OCI-LY7 (cell line): ENCODE data around the gene BTG2. TPM values are rescaled to one million over a fixed set of nuclear protein-coding genes. Genes with fewer than 3 reads are reported as not detected.
"Not testable (repeated sequence)": the region's sequence is repeated elsewhere in the genome, so short reads cannot be mapped to it uniquely, and the experiment has no call there.

Source experiments
- Bru-seq: library from RNA; stranded (reverse); fragments of 400-500 nt; gene quantifications from one replicate; lab custom pipeline; 2021; lab: Mats Ljungman, UMichigan
- BruChase-seq, 2 experiments: library from RNA; stranded (reverse); fragments of 400-500 nt; gene quantifications; one replicate each; lab custom pipeline; 2021; lab: Mats Ljungman, UMichigan
- BruUV-seq: library from RNA; stranded (reverse); fragments of 400-500 nt; replicated peaks from 2 replicates; lab custom pipeline; 2021; lab: Mats Ljungman, UMichigan
- CTCF ChIA-PET: fragments of 300-600 bp; sonication (Branson Sonifier 250); formaldehyde crosslinking; loops from one replicate; lab custom pipeline; 2022; ENCODE audit warnings: antibody characterized with exemption; ENCODE audit not compliant: unreplicated experiment; lab: Charles Lee
- POLR2A ChIA-PET: fragments of 300-600 bp; sonication (Branson Sonifier 250); formaldehyde crosslinking; loops from one replicate; lab custom pipeline; 2022; ENCODE audit warnings: antibody characterized with exemption; lab: Charles Lee
- DNase-seq: peaks from one replicate; pipeline ENCODE4 v3.0.0-alpha.2; 2015; ENCODE audit warnings: low spot score
- H2AFZ ChIP-seq: fragments of 200-600 bp; sonication (generic), shearing (Covaris generic); 2 replicates; pipeline ENCODE4 v1.6.1; 2014; ENCODE audit warnings: mild to moderate bottlenecking, antibody characterized with exemption, low read length, moderate library complexity
- H3K27ac ChIP-seq: fragments of 200-600 bp; sonication (generic); 2 replicates; pipeline ENCODE4 v1.5.1; 2014; ENCODE audit warnings: mixed run types, low read depth, mild to moderate bottlenecking, moderate library complexity, low read length, inconsistent platforms; ENCODE audit not compliant: poor library complexity, severe bottlenecking
- H3K36me3 ChIP-seq: fragments of 200-600 bp; sonication (generic); 2 replicates; pipeline ENCODE4 v1.6.1; 2014; ENCODE audit warnings: mild to moderate bottlenecking, antibody characterized with exemption, low read length, moderate library complexity, mixed read lengths; ENCODE audit not compliant: insufficient read depth
- H3K4me1 ChIP-seq: fragments of 200-600 bp; sonication (generic); 2 replicates; pipeline ENCODE4 v1.5.1; 2014; ENCODE audit warnings: mild to moderate bottlenecking, low read length; ENCODE audit not compliant: insufficient read depth, poor library complexity, severe bottlenecking
- H3K4me2 ChIP-seq: fragments of 200-600 bp; sonication (generic); 2 replicates; pipeline ENCODE4 v1.6.1; 2014; ENCODE audit warnings: mild to moderate bottlenecking, low read length
- H3K4me3 ChIP-seq: fragments of 200-600 bp; sonication (generic); 2 replicates; pipeline ENCODE4 v1.5.1; 2014; ENCODE audit warnings: mild to moderate bottlenecking, low read depth, low read length; ENCODE audit not compliant: poor library complexity, severe bottlenecking
- H3K79me2 ChIP-seq: fragments of 200-600 bp; sonication (generic); 2 replicates; pipeline ENCODE4 v1.6.1; 2016; ENCODE audit warnings: low read depth, mild to moderate bottlenecking, low read length, moderate library complexity, mixed read lengths; ENCODE audit not compliant: insufficient read depth
- H3K9me2 ChIP-seq: fragments of 200-600 bp; sonication (generic); 2 replicates; pipeline ENCODE4 v1.6.1; 2016; ENCODE audit warnings: mild to moderate bottlenecking, low read length, mixed read lengths; ENCODE audit not compliant: insufficient read depth
- H3K9me3 ChIP-seq: fragments of 200-600 bp; sonication (generic); 2 replicates; pipeline ENCODE4 v1.6.1; 2014; ENCODE audit warnings: mild to moderate bottlenecking, mixed run types, low read length, mixed read lengths
- H4K20me1 ChIP-seq: fragments of 200-600 bp; sonication (generic); 2 replicates; pipeline ENCODE4 v1.6.1; 2014; ENCODE audit warnings: mild to moderate bottlenecking, antibody characterized with exemption, low read length, moderate library complexity, mixed read lengths; ENCODE audit not compliant: insufficient read depth
- EZH2phosphoT487 ChIP-seq: fragments of 200-600 bp; sonication (generic); IDR thresholded peaks from 2 replicates; pipeline ENCODE4 v1.6.1; 2018; ENCODE audit warnings: low read depth, borderline replicate concordance, mild to moderate bottlenecking, mixed run types, antibody characterized with exemption, low read length, moderate library complexity, mixed read lengths
- intact Hi-C: fragments of 100-400 bp; cut with micrococcal nuclease; formaldehyde crosslinking; loops from one replicate; pipeline ENCODE4 v1.10.0; 2022; ENCODE audit not compliant: unreplicated experiment
- long read RNA-seq: library from polyadenylated mRNA; stranded (forward); transcript quantifications from one replicate; pipeline ENCODE4 v2.0.0, GENCODE V29; 2022
- total RNA-seq, 2 experiments: library from RNA; depleted of rRNA in 1 of 2; stranded (reverse); fragments of >200 nt in 1 of 2; shearing (Covaris generic) in 1 of 2; gene quantifications; 2 replicates each; pipeline ENCODE4 v1.2.3, GENCODE V29; 2014 to 2022
- TF ChIP-seq, protein P1 (sequence below): fragments of 200-600 bp; sonication (generic); conservative IDR thresholded peaks from 2 replicates; pipeline ENCODE4 v1.5.1; 2014; ENCODE audit warnings: mild to moderate bottlenecking, antibody characterized with exemption, low read length, moderate library complexity, mixed read lengths

The BTG2 gene, protein sequence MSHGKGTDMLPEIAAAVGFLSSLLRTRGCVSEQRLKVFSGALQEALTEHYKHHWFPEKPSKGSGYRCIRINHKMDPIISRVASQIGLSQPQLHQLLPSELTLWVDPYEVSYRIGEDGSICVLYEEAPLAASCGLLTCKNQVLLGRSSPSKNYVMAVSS
- total RNA-seq (2014; rRNA removed; shearing (Covaris generic)) (146 and 156 TPM in 2 replicates), total RNA-seq (2022) (99.5 and 102 TPM in 2 replicates), Bru-seq, nascent RNA (percentile 99 among the genes with signal in this experiment), BruChase-seq, experiment 1, labeled RNA remaining after a 6-hour chase (percentile 89 among the genes with signal in this experiment), BruChase-seq, experiment 2, labeled RNA remaining after a 2-hour chase (percentile 91 among the genes with signal in this experiment)
- long read RNA-seq, transcript BTG2-201 (2 exons, 2,712 nt): major isoform, 75 of 100 reads
- long read RNA-seq, partial matches to known transcripts: 5 of 100 reads
- long read RNA-seq, other reads (novel, unspliced or antisense): 20 of 100 reads

DNA sequence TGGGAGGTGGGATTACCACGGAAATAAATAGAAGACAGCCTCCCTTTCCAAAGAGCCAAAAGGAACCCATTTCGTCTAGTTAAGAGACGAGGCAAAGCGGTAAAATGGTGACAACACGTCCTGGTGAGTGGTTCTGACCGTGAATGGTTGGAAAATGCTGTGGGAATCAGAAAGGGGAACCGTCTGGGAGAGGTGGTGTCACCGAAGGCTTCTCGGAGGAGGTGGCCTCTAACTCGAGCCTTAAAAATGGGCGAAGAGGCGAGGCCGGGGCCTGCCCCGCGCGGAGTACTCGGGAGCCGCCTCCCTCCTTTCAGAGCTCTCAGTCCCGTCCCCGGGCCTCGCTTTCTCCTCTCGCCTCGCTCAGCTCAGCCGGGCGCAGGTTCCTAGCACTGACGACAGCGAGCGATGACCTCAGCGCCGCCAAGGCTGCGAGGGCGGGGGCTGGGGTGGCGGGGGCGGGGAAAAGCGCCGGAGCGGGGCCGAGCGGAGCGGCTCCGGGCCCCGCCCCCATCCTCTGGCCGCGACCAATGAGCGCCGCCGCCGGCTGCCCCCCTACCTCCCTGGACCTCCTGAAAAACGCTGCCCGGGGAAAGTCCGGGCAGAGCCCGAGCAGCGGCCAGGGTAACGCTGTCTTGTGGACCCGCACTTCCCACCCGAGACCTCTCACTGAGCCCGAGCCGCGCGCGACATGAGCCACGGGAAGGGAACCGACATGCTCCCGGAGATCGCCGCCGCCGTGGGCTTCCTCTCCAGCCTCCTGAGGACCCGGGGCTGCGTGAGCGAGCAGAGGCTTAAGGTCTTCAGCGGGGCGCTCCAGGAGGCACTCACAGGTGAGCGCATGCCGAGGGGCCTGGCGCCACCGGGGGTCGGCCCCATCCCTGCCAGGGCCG lies at the start of gene BTG2:
TSS of gene BTG2 (plus strand) at position 601 of the 890 bp plus-strand sequence. CDS start at position 689, 88 bp downstream.
- peaks cover 33% of the 10 kb centered on the region for H4K20me1 ChIP-seq
- H2AFZ ChIP-seq: no peak within 1 kb of the TSS
- intact Hi-C loops: loop anchor here (1.0 kb wide), 3 partner anchors 16 to 32 kb away; no protein-coding TSS in a partner anchor
- H3K9me3 ChIP-seq: no peaks in the 10 kb centered on the region
- peak within 1 kb of the TSS; percentile 98 for H3K4me2 ChIP-seq
- peak within 1 kb of the TSS; percentile 96 for H3K4me3 ChIP-seq
- peaks cover 66% of the 10 kb centered on the region for H3K4me1 ChIP-seq
- POLR2A ChIA-PET: interaction anchor here (0.6 to 9.7 kb wide), 8 partner anchors 15 to 1982 kb away, joined by 3 to 309 read pairs (median 6); no protein-coding TSS in a partner anchor
- TF ChIP-seq, protein P1, sequence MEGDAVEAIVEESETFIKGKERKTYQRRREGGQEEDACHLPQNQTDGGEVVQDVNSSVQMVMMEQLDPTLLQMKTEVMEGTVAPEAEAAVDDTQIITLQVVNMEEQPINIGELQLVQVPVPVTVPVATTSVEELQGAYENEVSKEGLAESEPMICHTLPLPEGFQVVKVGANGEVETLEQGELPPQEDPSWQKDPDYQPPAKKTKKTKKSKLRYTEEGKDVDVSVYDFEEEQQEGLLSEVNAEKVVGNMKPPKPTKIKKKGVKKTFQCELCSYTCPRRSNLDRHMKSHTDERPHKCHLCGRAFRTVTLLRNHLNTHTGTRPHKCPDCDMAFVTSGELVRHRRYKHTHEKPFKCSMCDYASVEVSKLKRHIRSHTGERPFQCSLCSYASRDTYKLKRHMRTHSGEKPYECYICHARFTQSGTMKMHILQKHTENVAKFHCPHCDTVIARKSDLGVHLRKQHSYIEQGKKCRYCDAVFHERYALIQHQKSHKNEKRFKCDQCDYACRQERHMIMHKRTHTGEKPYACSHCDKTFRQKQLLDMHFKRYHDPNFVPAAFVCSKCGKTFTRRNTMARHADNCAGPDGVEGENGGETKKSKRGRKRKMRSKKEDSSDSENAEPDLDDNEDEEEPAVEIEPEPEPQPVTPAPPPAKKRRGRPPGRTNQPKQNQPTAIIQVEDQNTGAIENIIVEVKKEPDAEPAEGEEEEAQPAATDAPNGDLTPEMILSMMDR: no peak
- TF ChIP-seq EZH2phosphoT487: no peak
- CTCF ChIA-PET: interaction anchor here (0.6 to 4.3 kb wide), 2 partner anchors 14 to 15 kb away, joined by 6 to 23 read pairs; no protein-coding TSS in a partner anchor
- BruUV-seq: TSS peak; percentile 92
- DNase-seq: peak; percentile 91
- peaks cover 77% of the 10 kb centered on the region for H3K79me2 ChIP-seq
- peaks cover 48% of the 10 kb centered on the region for H3K36me3 ChIP-seq
- H3K27ac ChIP-seq: peak within 1 kb of the TSS; percentile 98
- H3K9me2 ChIP-seq: no peaks in the 10 kb centered on the region

DNA sequence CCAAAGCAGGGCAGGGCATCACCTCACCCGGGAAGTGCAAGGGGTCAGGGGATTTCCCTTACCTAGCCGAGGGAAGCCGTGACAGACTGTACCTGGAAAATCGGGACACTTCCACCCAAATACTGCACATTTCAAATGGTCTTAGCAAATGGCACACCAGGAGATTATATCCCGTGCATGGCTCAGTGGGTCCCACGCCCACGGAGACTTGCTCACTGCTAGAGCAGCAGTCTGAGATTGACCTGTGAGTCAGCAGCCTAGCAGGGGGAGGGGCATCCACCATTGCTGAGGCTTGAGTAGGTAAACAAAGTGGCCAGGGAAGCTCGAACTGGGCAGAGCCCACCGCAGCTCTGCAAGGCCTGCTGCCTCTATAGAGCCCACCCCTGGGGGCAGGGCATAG lies 48.7 kb upstream of the BTG2 start:
- H3K27ac ChIP-seq, DNase-seq, H3K4me2 ChIP-seq, BruUV-seq, CTCF ChIA-PET, intact Hi-C loops, H3K4me1 ChIP-seq, H3K9me3 ChIP-seq, H2AFZ ChIP-seq, H3K79me2 ChIP-seq, POLR2A ChIA-PET, H3K36me3 ChIP-seq, H3K9me2 ChIP-seq, H3K4me3 ChIP-seq, H4K20me1 ChIP-seq: not testable (repeated sequence)

DNA sequence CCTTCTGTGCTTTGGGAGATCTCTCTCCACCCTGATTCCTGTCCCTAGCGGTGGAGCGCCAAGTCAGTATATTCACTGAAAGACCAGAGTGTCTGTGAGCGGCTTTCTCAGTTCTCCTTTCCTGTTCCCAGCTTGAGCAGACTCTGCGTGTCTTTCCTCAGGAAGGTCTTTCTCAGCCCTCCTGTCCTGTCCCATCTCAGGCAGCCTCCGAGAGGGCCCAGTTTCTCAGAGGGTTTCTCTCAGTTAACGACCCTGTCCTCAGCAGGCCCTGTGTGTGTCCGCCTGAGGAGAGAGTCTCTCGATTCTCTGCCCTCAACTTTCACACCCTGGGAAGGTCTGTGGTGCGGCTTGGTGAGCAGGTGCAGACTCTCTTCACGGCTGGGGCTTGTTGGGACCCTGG lies 41.8 kb upstream of the BTG2 start:
- BruUV-seq: no TSS peak
- DNase-seq: peak; percentile 54
- H3K79me2 ChIP-seq: no peaks in the 10 kb centered on the region
- peak overlapping the region; percentile 32; the same call in 1 of the 2 replicates for H2AFZ ChIP-seq
- H3K36me3 ChIP-seq: no peaks in the 10 kb centered on the region
- no peaks in the 10 kb centered on the region for H4K20me1 ChIP-seq
- intact Hi-C loops: no loop called here
- ChIA-PET POLR2A (no interaction called here), CTCF (no interaction called here)
- no peak overlapping the region for H3K27ac ChIP-seq
- H3K9me2 ChIP-seq: no peaks in the 10 kb centered on the region
- no peak overlapping the region for H3K4me3 ChIP-seq
- H3K4me2 ChIP-seq: peak overlapping the region; percentile 50
- no peak for TF ChIP-seq EZH2phosphoT487
- TF ChIP-seq, protein P1: no peak
- peaks cover 44% of the 10 kb centered on the region for H3K4me1 ChIP-seq
- H3K9me3 ChIP-seq: no peaks in the 10 kb centered on the region
